AG09319 (cell line): ENCODE data around the gene PSMD14.

Experiments used
- DNase-seq: peaks from one replicate; pipeline ENCODE4 v3.0.0-alpha.2; 2010; ENCODE audit warnings: low read depth; ENCODE audit errors: extremely low read depth
- CTCF ChIP-seq: IDR thresholded peaks from 2 replicates; pipeline ENCODE4 v1.5.1; 2011; ENCODE audit warnings: low read depth, mild to moderate bottlenecking, inconsistent platforms, low read length, moderate library complexity

Gene PSMD14

GRCh38 chr2:161422816-161423403 is 114.7 kb downstream of the PSMD14 start:
- no peak for TF ChIP-seq CTCF
- no peak for DNase-seq

GRCh38 chr2:161423421-161424393 is 115.5 kb downstream of the PSMD14 start:
- no peak for TF ChIP-seq CTCF

GRCh38 chr2:161424394-161424769 is 116.2 kb downstream of the PSMD14 start:
- no peak for DNase-seq
- no peak for TF ChIP-seq CTCF

More at GRCh38 chr2:161423421-161424393, 115.5 kb downstream of the PSMD14 start:
- no peak for DNase-seq

- no peak for DNase-seq
- TF ChIP-seq CTCF: no peak
Observed at GRCh38 chr2:161424891-161425727, 116.9 kb downstream of the PSMD14 start.

GRCh38 chr2:161425728-161426454 is 117.7 kb downstream of the PSMD14 start:
- TF ChIP-seq CTCF: no peak

GRCh38 chr2:161426455-161426921 is 118.3 kb downstream of the PSMD14 start:
- TF ChIP-seq CTCF: peak; percentile 61
- no peak for DNase-seq

More at GRCh38 chr2:161425728-161426454, 117.7 kb downstream of the PSMD14 start:
- no peak for DNase-seq
